Measurements from ENCODE around the gene COL13A1. TPM values are rescaled to one million over a fixed set of nuclear protein-coding genes. Genes with fewer than 3 reads are reported as not detected.

COL13A1 gene
- polyA plus RNA-seq (2011; rRNA removed) (9.8 and 11.9 TPM in 2 replicates), polyA minus RNA-seq (2011; rRNA and poly(A)+ RNA removed) (2.3 and 2.9 TPM in 2 replicates)

- CTCF ChIA-PET: interaction anchor here (0.6 to 27.3 kb wide), 44 partner anchors 9 to 1841 kb away, joined by 3 to 584 read pairs (median 4); no protein-coding TSS in a partner anchor
- H3K36me3 ChIP-seq (ENCODE audit: control insufficient read depth, insufficient read depth, low read length): no peaks in the 10 kb centered on the region
- TF ChIP-seq CTCF (IDR thresholded peaks at IDR 0.05; ENCODE audit: insufficient read depth, low read depth, low read length): no peak
- POLR2A ChIA-PET: no interaction called here
- no peaks in the 10 kb centered on the region for H3K27me3 ChIP-seq (ENCODE audit: control insufficient read depth, insufficient read depth, low read length)
- peak within 1 kb of the TSS; percentile 70 for H3K4me3 ChIP-seq (ENCODE audit: low read depth, low read length)
- DNase-seq (ENCODE audit: low read depth): no peak
Measured at GRCh38 chr10:69801434-69802315, at the start of gene COL13A1. COL13A1 (plus strand) TSS chr10:69801906; CDS start chr10:69802424, 518 bp downstream.

DNA sequence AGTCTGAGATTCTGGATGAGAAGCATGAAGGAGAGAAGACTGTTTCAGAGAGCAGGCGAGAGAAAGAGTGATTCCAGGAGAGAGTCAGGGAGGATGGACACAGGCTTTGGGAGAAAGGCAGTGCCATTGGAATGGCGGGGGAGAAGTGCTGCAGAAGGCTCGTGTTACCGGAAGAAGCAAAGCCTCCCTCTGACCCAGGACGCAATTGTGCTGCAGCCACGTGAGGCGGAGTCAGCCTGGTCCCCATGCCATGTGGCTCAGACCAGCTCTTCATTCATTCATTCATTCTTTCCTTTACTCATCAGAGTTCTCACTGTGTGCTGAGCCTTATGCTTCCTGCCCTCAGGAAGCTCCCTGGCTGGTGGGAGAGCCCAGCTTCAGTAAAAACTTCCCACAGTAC, 49.2 kb upstream of the COL13A1 start:
- no peaks in the 10 kb centered on the region for H3K36me3 ChIP-seq (ENCODE audit: control insufficient read depth, insufficient read depth, low read length)
- CTCF ChIA-PET: interaction anchor here (1.7 kb wide), 1 partner anchor 9 kb away, joined by 5 read pairs; no protein-coding TSS in a partner anchor
- DNase-seq (ENCODE audit: low read depth): no peak
- no peak overlapping the region for H3K4me3 ChIP-seq (ENCODE audit: low read depth, low read length)
- POLR2A ChIA-PET: no interaction called here
- TF ChIP-seq CTCF (IDR thresholded peaks at IDR 0.05; ENCODE audit: insufficient read depth, low read depth, low read length): no peak
- peaks cover 10% of the 10 kb centered on the region for H3K27me3 ChIP-seq (ENCODE audit: control insufficient read depth, insufficient read depth, low read length)

GRCh38 chr10:69756279-69756678, 45.4 kb upstream of the COL13A1 start:
- H3K27me3 ChIP-seq (ENCODE audit: control insufficient read depth, insufficient read depth, low read length): peaks cover 10% of the 10 kb centered on the region
- DNase-seq (ENCODE audit: low read depth): no peak
- H3K36me3 ChIP-seq (ENCODE audit: control insufficient read depth, insufficient read depth, low read length): no peaks in the 10 kb centered on the region
- no peak for TF ChIP-seq CTCF (IDR thresholded peaks at IDR 0.05; ENCODE audit: insufficient read depth, low read depth, low read length)
- CTCF ChIA-PET: interaction anchor here (1.2 to 3.1 kb wide), 6 partner anchors 8 to 159 kb away, joined by 3 to 11 read pairs (median 4); no protein-coding TSS in a partner anchor
- POLR2A ChIA-PET: interaction anchor here (0.6 kb wide), 1 partner anchor 13 kb away, joined by 5 read pairs; no protein-coding TSS in a partner anchor
- no peak overlapping the region for H3K4me3 ChIP-seq (ENCODE audit: low read depth, low read length)

DNA sequence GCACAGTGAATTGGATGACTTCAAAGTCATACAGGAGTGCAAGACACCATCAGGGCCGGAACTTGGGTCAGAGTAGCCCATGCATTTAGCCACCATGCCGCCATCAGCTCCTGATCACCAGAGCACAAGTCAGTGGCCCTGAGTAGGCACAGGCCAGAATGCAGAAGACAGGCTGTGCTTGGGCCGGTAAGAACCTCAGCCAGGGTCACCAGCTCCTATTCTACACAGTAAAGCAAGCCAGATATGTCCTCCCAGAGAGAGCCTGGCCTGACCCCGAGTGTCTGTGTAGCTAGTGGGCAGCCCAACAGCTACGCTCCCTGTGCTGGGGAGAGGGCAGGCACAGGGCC, 44.5 kb upstream of the COL13A1 start:
- Histone ChIP-seq H3K36me3 (ENCODE audit: control insufficient read depth, insufficient read depth, low read length) (no peaks in the 10 kb centered on the region), H3K27me3 (ENCODE audit: control insufficient read depth, insufficient read depth, low read length) (peaks cover 9% of the 10 kb centered on the region), H3K4me3 (ENCODE audit: low read depth, low read length) (no peak overlapping the region)
- DNase-seq (ENCODE audit: low read depth): no peak
- ChIA-PET CTCF (interaction anchor here (1.0 to 3.1 kb wide), 8 partner anchors 9 to 158 kb away, joined by 3 to 11 read pairs (median 5); partner anchors contain the start of gene COL13A1), POLR2A (no interaction called here)
- no peak for TF ChIP-seq CTCF (IDR thresholded peaks at IDR 0.05; ENCODE audit: insufficient read depth, low read depth, low read length)

GRCh38 chr10:69757553-69758309, 44.0 kb upstream of the COL13A1 start:
- Histone ChIP-seq H3K4me3 (ENCODE audit: low read depth, low read length) (no peak overlapping the region), H3K27me3 (ENCODE audit: control insufficient read depth, insufficient read depth, low read length) (peaks cover 6% of the 10 kb centered on the region), H3K36me3 (ENCODE audit: control insufficient read depth, insufficient read depth, low read length) (no peaks in the 10 kb centered on the region)
- DNase-seq (ENCODE audit: low read depth): no peak
- no peak for TF ChIP-seq CTCF (IDR thresholded peaks at IDR 0.05; ENCODE audit: insufficient read depth, low read depth, low read length)
- CTCF ChIA-PET: interaction anchor here (1.0 to 3.1 kb wide), 9 partner anchors 8 to 157 kb away, joined by 3 to 11 read pairs (median 5); partner anchors contain the start of gene COL13A1
- POLR2A ChIA-PET: no interaction called here

Data from BJ (cell line).